ENCODE data around the gene ZNF831. TPM values are rescaled to one million over a fixed set of nuclear protein-coding genes. Genes with fewer than 3 reads are reported as not detected.

The ZNF831 gene
- total RNA-seq, 1 donor, result not detected

DNA sequence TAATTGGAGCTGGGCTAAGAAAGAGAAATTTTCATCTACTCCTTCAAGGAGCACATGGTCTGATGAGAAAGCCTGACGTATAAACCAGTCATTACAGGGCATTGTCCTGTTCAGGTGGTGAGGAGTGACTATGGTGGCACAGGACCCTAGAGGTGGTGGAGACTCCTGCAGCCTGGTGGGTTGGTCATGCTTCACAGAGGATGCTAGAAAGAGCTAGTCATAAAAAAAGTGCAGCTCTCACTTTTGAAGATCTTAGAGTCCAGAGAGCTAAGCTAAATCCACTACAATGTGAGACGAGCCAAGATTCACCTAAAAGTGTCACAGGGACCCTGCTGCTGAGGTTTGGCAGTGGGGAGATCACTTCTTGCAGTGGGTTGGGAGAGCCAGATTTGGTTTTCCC is 9.8 kb upstream of the ZNF831 start:
- TF ChIP-seq, protein P1, sequence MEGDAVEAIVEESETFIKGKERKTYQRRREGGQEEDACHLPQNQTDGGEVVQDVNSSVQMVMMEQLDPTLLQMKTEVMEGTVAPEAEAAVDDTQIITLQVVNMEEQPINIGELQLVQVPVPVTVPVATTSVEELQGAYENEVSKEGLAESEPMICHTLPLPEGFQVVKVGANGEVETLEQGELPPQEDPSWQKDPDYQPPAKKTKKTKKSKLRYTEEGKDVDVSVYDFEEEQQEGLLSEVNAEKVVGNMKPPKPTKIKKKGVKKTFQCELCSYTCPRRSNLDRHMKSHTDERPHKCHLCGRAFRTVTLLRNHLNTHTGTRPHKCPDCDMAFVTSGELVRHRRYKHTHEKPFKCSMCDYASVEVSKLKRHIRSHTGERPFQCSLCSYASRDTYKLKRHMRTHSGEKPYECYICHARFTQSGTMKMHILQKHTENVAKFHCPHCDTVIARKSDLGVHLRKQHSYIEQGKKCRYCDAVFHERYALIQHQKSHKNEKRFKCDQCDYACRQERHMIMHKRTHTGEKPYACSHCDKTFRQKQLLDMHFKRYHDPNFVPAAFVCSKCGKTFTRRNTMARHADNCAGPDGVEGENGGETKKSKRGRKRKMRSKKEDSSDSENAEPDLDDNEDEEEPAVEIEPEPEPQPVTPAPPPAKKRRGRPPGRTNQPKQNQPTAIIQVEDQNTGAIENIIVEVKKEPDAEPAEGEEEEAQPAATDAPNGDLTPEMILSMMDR (IDR thresholded peaks at IDR 0.05; ENCODE audit: insufficient read depth, low read depth, low read length), result no peak
- DNase-seq (ENCODE audit: low read depth), result no peak
- no peak overlapping the region for H3K4me3 ChIP-seq (ENCODE audit: low read depth, low read length)

DNA sequence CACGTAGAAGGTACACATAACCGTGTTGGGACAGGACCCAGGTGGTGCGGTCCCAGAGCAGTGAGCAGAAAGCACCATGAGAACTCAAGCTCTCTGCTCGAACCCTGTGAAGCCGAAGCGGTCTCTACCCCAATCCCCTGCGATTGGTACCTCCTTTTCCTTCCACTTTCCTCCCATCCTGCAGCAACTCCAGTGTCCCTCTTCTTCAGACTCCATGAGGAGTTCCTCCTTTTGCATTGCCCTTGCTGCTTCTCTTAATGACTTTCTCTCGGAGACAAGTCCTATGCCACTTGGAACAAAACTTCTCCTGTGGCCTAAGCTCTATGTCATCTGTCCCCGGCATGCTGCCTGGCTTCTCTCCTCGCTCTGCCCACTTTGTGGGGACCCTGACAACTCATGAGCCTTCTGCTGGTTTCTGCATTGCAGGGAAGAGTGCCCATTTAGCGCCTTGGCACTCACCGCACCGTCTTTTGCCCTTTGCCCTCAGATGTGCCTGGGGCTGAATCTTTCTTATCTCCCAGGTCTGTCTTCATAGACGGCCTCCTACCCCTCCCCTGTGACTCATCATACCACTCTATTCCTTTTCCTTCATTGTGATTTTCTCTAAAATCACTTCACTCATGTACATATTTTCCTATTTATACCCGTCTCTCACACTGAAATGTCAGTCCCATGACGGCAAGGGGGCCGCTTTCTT is 9.2 kb upstream of the ZNF831 start:
- TF ChIP-seq, protein P1 (IDR thresholded peaks at IDR 0.05; ENCODE audit: insufficient read depth, low read depth, low read length), result no peak
- H3K4me3 ChIP-seq (ENCODE audit: low read depth, low read length), result no peak overlapping the region
- no peak for DNase-seq (ENCODE audit: low read depth)

DNA sequence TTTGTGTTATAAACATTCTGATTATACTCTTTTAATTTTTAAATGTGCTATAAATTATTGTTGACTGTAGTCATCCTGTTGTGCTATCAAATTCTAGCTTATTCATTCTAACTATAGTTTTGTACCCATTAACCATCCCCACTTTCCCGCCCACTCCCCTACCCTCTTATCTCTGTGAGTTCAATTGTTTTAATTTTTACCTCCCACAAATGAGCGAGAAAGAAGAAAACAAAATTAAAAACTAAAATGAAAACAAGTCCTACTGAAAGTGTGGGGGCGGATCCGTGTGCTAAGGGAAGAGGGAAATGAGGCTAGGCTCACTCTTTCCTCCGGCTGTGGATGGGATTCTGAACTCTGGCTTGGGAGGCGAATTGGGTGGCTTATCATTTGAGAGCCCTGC is 6.6 kb upstream of the ZNF831 start:
- TF ChIP-seq, protein P1 (IDR thresholded peaks at IDR 0.05; ENCODE audit: insufficient read depth, low read depth, low read length), result no peak
- DNase-seq (ENCODE audit: low read depth), result no peak

DNA sequence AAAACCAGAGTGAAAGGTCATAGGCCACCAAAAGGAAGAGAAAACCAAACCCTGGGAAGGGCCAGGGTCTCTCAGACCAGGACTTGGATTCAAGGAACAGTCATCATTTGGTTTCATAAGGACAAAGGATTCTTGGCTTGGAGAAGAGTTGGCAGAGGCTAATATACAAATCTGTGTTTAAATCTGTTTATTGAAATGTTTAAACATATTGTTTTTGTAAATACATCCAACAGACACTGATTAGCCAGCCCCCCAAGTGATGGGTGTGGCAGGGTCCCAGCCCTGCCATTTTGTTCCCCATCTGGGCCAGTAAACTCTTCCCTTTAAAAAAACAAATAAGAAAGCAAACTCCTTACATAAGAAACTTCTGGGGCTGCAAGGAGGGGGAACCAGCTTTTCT is 6.1 kb upstream of the ZNF831 start:
- TF ChIP-seq, protein P1 (IDR thresholded peaks at IDR 0.05; ENCODE audit: insufficient read depth, low read depth, low read length), result no peak
- H3K4me3 ChIP-seq (ENCODE audit: low read depth, low read length), result no peak overlapping the region
- DNase-seq (ENCODE audit: low read depth), result no peak

More for the DNA sequence above, 6.6 kb upstream of the ZNF831 start:
- no peak overlapping the region for H3K4me3 ChIP-seq (ENCODE audit: low read depth, low read length)

DNA sequence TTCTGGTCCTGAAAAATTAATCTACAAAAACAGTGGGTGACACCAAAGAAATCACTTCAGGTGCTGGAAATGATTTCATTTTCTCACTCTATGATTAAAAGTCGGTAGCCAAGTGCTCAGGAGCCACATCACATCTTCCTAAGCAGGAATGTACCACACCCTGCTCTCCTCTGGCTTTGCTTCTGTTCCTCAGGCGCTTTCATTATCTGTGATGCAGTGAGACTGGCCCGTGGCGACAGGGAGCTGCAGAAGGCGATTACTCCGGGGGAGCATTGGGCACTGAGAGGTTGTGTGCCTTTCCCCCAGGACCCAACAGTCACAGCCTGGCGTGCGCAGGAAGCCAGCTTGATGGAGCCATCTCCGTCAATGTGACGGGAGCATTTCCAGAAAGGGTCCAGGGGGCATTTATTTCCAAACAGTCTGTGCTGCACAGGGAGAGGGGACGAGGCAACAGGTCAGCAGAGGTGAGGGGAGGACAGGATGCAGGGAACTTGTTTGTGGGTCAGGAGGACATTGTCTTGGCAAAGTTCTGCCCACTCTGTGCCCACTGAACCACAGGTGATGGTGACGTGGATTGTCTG is 5.6 kb upstream of the ZNF831 start:
- no peak for DNase-seq (ENCODE audit: low read depth)
- TF ChIP-seq, protein P1 (IDR thresholded peaks at IDR 0.05; ENCODE audit: insufficient read depth, low read depth, low read length), result no peak
- no peak overlapping the region for H3K4me3 ChIP-seq (ENCODE audit: low read depth, low read length)

DNA sequence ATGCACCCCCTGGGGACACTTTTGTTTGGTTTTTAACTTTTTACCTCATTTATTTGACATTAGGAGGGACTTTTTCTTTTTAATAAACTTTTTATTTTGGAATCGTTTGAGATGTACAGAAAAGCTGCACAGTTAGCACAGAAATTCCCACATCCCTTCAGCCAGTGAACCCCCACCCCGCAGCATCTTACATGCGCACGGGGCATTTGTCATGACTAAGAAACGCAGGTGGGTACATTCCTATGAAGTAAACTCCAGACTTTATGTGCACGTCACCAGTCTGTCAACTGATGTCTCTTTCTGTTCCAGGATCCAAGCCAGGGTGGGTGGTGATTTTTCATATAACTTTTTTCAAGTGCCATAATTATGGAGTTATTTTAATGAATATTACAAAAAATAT is 4.9 kb upstream of the ZNF831 start:
- DNase-seq (ENCODE audit: low read depth), result no peak
- TF ChIP-seq, protein P1 (IDR thresholded peaks at IDR 0.05; ENCODE audit: insufficient read depth, low read depth, low read length), result no peak
- no peak overlapping the region for H3K4me3 ChIP-seq (ENCODE audit: low read depth, low read length)

All from fibroblast of villous mesenchyme (primary cell).